HG02970 (cell line): ENCODE measurements around the gene CCL28.

Experiments used
- ATAC-seq: cut with Tn5 transposase; IDR thresholded peaks from one replicate; pipeline ENCODE4 v1.9.1; 2021; ENCODE audit warnings: mild to moderate bottlenecking, moderate library complexity, moderate number of reproducible peaks; ENCODE audit not compliant: unreplicated experiment, low FRiP score

CCL28 gene

DNA sequence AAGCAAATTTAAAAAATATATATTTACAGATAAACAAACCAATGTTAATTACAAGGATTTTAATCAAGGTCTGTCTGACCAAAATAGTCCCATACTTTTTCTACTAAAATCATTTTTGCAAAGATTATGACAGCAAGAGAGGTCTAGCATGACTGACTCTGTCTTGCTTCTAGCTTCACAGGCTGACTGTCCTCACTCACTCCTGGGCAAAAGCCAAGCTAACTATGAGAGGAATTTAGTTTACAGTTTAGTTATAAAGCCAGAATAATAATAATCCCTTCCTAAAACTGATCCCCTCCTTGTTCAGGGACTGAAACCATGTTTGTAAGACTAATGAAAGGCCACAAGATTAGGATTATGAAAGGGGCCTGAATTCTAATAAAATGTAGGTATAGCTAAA, 53.5 kb downstream of the CCL28 start:
- ATAC-seq: no peak

DNA sequence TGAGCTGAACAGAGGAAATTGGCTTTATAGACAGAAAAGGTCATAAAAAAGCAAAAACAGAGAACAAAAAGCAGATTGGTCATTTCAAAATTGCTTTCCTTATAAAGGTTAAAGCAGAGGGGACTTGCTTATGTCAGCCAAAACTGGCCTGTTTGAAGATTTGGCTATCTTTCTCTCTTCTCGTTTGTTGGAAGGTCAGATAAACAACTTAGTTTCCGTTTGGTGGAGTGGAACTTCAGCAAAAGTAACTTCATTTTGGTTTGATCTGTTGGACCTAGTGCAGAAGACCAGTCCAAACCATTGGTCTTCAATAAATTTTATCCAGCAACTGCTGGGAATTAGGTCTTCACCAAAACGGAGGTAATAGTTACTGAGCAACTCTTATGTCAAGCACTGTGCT, 53.9 kb downstream of the CCL28 start:
- ATAC-seq: no peak

GRCh38 chr5:43357878-43358281, 54.3 kb downstream of the CCL28 start:
- ATAC-seq: no peak

DNA sequence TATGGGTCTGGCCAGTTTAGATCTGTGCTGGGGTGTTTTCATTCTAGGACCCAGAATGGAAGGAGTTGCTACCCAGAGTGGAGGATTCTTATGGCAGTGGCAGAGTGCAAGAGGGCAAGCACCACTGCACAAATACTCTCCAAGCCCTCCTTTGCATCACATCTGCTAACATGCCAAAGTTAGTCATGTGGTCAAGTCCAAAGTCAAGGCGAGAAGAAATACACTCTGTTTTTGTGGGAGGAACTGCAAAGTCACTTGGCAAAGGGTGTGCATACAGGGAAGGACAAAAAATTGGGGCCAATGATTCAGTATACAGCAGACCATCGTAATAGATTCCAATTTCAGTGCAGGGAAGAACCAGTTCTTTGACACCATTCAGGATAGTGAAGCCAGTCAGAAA, 55.1 kb downstream of the CCL28 start:
- ATAC-seq: no peak

DNA sequence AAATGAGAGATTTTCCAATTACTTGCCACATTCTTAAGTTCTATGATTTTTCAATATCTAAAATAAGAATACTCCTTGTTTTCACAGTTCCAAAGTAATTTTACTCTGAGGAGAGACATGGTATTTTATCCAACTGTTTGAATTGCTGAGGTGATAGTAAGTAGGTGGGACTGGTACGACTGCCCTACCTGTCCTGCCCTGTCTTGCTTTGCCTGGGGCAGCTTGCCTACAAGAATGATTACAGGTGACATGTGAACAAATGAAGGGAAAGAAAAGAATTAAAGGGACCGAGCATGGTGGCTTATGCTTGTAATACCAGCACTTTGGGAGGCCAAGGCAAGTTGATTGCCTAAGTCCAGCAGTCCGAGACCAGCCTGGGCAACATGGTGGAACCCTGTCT, 57.4 kb downstream of the CCL28 start:
- no peak for ATAC-seq

GRCh38 chr5:43353668-43354067, 58.5 kb downstream of the CCL28 start:
- ATAC-seq: no peak

DNA sequence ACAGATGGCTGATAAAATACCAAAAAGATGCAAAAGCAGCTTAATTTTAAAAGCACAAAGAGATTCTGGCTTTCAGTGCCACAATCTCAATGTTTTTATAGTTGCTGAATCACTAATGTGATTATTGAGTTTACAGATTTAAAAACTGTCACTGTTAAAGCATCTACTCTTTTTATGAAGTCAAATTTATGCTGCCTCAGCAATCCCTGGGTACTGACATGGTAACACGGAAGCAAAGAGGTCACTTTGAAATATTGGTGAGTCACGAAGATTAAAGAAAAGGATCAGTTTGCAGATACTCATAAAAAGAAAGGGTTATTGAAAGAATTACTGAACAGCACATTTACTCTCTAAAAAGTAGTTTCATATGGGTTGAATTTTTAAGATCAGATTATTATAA, 59.3 kb downstream of the CCL28 start:
- no peak for ATAC-seq

- no peak for ATAC-seq
These were observed 60.1 kb downstream of the CCL28 start for GRCh38 chr5:43352131-43352530.

- no peak for ATAC-seq
These were observed 63.3 kb downstream of the CCL28 start for GRCh38 chr5:43348861-43349363.

GRCh38 chr5:43348207-43348606, 64.0 kb downstream of the CCL28 start:
- ATAC-seq: no peak

DNA sequence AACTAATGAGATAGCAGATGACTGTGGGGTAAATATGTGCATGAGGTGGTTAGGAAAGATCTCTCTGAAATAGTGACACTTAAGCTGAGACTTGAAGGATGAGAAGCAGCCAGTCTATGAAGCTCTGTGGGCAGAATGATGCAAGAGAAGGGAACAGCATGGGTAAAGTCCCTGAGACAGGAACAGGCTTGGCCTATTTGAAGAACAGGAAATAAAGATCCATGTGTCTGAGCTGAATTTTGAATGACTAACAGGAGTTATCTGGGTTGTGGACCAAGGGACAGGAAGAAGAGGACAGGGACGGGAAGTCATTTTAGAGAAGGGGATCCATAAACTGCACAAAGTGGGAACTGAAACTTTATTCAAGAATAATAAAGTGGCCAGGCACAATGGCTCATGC, 73.3 kb downstream of the CCL28 start:
- ATAC-seq: no peak

DNA sequence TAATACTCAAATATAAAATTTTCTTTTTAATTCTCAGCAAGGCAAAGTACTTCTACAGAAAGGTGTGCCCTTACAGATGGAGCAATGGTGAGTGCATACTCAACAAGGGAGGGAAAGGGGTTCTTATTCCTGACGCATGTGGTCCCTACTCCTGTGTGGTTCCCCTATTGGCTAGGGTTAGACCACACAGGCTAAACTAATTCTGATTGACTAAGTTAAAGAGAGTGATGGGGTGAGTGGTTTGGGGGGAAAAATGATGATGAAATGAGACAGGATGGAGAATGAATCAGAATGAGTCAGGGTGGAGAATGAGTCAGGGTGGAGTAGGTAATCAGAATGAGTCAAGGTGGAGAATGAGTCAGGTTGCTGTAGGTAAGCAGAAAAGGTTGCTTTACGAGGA, 76.0 kb downstream of the CCL28 start:
- ATAC-seq: no peak

- no peak for ATAC-seq
These were observed 76.5 kb downstream of the CCL28 start for GRCh38 chr5:43335681-43336080.

- no peak for ATAC-seq
These were observed 79.8 kb downstream of the CCL28 start for GRCh38 chr5:43332401-43332800.
